Stimulated activated CD8-positive, alpha-beta memory T cell treated with anti-CD3 and anti-CD28 coated beads, Interleukin-12 subunit alpha, Interleukin-12 subunit beta, amount 100 ng/mL, for 24 hours (primary cell): ENCODE data around the gene DND1.
"Not testable (repeated sequence)": the region's sequence is repeated elsewhere in the genome, so short reads cannot be mapped to it uniquely, and the experiment has no call there.

ENCODE experiments used
- DNase-seq: peaks from one replicate; pipeline ENCODE4 v3.0.0-alpha.2; 2020; ENCODE audit errors: extremely low read depth

DND1 gene

DNA sequence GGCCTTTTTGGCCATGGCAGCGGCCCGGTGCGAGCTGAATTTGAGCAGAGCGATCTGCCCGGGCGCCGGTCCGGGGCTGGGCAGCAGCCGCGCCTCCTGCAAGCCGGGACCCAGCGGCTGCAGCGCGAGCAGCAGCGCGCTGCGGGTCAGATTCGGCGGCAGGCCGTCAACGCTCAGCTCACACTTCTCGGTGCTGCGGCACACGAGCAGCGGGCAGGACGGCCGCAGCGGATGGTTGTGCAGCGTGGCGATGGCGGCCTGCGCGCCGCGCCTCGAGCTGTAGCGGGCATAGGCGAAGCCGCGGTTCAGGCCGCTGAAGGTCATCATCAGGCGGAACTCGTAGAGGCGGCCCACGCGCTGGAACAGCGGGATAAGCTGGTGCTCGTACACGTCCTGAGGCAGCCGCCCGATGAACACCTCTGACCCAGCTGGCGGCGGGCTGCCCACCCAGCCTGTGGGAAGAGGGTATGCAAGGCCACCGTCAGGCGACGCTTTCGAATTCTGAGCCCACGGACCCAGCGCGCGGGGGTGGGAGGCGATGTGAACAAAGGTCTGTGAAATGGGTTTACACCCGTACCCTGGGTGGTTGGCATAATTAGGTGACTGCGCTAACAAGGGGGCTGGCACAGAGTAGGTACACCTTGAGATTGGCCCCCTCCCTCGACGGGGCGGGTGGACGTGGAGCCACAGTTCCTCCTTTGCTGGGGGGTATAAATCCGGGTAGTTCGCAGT is 755 bp downstream of the DND1 start:
- DNase-seq: no peak

- DNase-seq: no peak
Observed at GRCh38 chr5:140671472-140672125, 1.8 kb downstream of the DND1 start.

DNA sequence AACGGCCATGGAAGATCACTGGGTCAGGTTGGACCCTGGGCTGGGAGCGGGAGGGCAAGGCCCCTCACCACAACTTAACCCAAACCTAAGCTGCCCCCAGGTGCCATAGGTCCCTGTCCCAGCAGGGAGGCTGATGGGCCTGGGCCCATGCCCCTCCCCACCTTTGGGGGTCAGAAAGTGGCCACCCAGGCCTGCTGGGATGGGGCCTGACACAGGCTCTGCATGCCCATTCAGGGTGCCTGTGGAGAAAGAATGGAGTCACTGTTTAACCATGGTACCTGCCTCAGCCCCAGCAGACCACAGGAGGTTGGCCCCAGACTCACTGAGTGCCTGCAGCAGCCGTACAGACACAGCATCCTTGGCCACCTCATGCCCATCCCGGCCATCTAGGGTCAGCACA is 2.3 kb downstream of the DND1 start:
- not testable (repeated sequence) for DNase-seq

GRCh38 chr5:140664359-140665119 is 8.8 kb downstream of the DND1 start, which contains the start of gene WDR55:
Gene WDR55, plus strand, starts transcription at chr5:140664904. Its CDS starts 9 bp downstream, at chr5:140664913.
- DNase-seq: peak; percentile 94

- no peak for DNase-seq
Observed at GRCh38 chr5:140664030-140664358, 9.4 kb downstream of the DND1 start.

GRCh38 chr5:140660371-140660770 is 13.0 kb downstream of the DND1 start:
- not testable (repeated sequence) for DNase-seq

- no peak for DNase-seq
Observed at GRCh38 chr5:140658870-140659269, 14.5 kb downstream of the DND1 start.

GRCh38 chr5:140647042-140647419 is 26.3 kb downstream of the DND1 start:
- DNase-seq: no peak

DNA sequence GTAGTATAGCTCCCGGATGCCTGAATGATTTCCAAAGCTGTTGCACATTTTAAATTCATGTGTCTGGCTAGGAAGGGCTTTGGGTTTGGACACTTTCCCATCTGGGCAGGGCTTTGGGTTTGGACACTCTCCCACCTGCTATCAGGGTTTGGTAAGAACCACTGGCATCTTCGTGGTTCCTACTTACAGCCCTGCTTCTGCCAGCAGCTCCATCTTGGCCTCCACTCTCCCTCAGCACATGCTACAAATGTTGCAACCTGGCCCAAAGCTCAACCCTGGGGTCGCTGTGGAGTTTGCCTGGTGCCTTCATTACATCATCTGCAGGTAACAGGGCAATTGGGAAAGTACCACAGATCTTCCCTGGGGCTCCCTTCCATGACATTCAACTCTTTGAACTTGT is 30.7 kb downstream of the DND1 start:
- DNase-seq: no peak

DNA sequence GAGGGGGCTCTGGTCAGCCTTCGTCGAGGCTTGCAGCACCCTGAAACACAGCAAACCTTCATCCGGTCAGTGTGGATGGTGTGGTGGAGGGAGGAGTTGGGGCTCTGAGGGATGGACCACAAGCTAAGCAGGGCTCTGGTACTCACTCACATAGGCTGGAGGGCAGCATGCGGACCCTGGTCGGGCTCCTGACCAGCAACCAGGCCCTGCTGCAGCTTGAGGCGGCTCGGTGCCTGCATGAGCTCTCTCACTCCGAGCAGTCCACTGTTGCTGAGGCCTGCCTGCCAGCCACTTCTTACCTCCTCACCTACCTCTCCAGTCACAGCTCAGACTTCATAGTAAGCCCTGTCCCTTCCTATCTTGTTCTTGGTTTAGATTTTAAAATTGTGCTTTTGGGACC is 31.7 kb downstream of the DND1 start:
- no peak for DNase-seq

- DNase-seq: peak; percentile 94
Observed at GRCh38 chr5:140639148-140639981, 34.0 kb downstream of the DND1 start, which contains the start of gene TMCO6. Gene TMCO6, plus strand, starts transcription at chr5:140639451. Its CDS starts 77 bp downstream, at chr5:140639528.

DNA sequence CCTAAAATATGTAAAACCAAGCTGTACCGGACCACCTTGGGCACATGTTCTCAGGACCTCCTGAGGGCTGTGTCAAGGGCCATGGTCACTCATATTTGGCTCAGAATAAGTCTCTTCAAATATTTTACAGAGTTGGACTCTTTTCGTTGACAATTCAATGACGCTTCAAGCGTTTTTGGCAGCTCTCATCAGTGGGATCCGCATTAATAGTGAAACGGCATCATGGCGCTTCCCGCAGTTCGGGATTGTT is 34.6 kb downstream of the DND1 start:
- not testable (repeated sequence) for DNase-seq

DNA sequence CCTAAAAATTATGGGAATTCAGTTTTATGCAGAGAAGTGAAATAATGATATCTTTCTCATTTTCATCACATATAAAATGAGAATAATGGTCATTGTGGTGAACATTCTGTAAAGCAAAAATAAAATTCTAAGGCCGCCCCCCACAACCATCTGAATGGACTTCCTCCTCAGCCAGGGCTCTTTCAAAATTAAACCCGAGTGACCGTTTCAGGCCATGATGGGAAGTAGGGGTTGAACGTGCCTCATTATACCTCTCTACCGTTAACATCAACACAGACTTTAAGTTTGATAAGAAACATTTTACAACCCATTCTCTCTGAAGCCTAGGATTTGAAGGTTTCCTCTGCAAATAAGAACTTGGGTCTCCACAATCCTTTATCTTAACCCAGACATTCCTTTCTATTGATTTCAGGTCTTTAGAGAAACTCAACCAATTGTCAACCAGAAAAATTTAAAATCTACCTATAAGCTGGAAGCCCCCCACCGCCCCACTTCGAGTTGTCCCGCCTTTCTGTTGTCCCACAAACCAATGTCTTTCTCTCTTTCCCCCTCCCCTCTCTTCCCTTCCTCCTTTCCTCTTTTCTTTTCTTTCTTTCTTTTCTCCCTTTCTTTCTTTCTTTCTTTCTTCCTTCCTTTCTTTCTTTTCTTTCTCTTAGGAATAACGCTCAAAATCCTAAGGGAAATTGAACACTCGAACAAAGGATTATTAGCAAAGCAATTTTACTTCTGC is 35.8 kb downstream of the DND1 start:
- no peak for DNase-seq

GRCh38 chr5:140635291-140636257 is 37.8 kb downstream of the DND1 start:
- no peak for DNase-seq

- DNase-seq: no peak
Observed at GRCh38 chr5:140634103-140634502, 39.3 kb downstream of the DND1 start.

DNA sequence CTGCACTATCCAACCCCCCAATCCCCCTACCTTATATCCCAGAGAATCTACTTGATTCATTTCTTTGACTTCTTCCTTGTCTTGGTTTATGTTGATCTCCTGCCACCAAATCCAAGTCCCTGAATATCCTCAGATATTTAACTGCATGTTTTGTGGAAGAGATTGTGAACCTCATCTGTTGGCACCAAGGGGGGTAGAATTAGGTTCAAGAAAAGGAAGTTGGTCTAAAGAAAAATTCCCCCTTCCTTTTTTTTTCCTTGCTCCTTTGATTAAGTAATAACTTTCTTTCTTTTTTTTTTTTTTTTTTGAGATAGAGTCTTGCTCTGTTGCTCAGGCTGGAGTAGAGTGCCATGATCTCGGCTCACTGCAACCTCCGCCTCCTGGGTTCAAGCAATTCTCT is 39.9 kb downstream of the DND1 start:
- DNase-seq: no peak

GRCh38 chr5:140633021-140633471 is 40.3 kb downstream of the DND1 start, which contains the start of gene CD14:
Gene CD14, minus strand, starts transcription at chr5:140633175. Its CDS starts 104 bp downstream, at chr5:140633071.
- no peak for DNase-seq

DNA sequence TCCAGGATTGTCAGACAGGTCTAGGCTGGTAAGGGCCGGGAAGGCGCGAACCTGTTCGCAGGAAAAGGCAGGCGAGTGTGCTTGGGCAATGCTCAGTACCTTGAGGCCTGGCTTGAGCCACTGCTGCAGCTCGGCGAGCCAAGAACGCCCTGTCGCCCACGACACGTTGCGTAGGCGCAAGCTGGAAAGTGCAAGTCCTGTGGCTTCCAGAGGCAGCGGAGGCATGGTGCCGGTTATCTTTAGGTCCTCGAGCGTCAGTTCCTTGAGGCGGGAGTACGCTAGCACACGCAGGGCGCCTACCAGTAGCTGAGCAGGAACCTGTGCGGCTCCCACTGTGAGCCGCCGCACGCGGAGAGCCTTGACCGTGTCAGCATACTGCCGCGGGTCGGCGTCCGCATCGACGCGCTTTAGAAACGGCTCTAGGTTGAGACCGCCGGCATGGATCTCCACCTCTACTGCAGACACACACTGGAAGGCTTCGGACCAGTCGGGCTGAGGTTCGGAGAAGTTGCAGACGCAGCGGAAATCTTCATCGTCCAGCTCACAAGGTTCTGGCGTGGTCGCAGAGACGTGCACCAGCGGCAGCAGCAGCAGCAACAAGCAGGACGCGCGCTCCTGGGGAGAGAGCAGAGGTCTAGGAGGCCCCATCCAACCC is 40.9 kb downstream of the DND1 start:
- DNase-seq: no peak

- no peak for DNase-seq
Observed at GRCh38 chr5:140631831-140632365, 41.5 kb downstream of the DND1 start.
